ENCODE data around the gene IL12RB1. TPM values are rescaled to one million over a fixed set of nuclear protein-coding genes. Genes with fewer than 3 reads are reported as not detected.

IL12RB1 gene
- total and polyA plus RNA-seq, 4 donors = 1.3 to 7.8 (median 4.8) TPM

- H3K27ac ChIP-seq (ENCODE audit: low read depth in 1 of 2, low read length in 1 of 2) = no peak overlapping the region
- no peak for TF ChIP-seq CTCF (IDR thresholded peaks at IDR 0.05; ENCODE audit: control extremely low read depth, extremely low read depth)
- H3K4me1 ChIP-seq (ENCODE audit: control insufficient read depth in 5 of 5, insufficient read depth in 5 of 5, low read length in 5 of 5) = peaks cover 0 to 12% (median 7%) of the 10 kb centered on the region in 5 donors
- ATAC-seq (ENCODE audit: insufficient read depth, low FRiP score) (no peak), DNase-seq (no peak)
- H3K9me3 ChIP-seq (ENCODE audit: control insufficient read depth in 4 of 4, insufficient read depth in 3 of 4, low read length in 3 of 4) = no peaks in the 10 kb centered on the region
- 28 to 33% methylated on average over 22 of the region's 22 CpGs for WGBS, 2 donors
- peak overlapping the region; percentile 28 for H3K4me3 ChIP-seq
- no peak overlapping the region for H3K9ac ChIP-seq (ENCODE audit: insufficient read depth in 1 of 2, low read length in 2 of 2)
- no peaks in the 10 kb centered on the region for H3K36me3 ChIP-seq (ENCODE audit: control insufficient read depth in 4 of 4, insufficient read depth in 4 of 4, low read length in 4 of 4)
- H3K27me3 ChIP-seq (ENCODE audit: control insufficient read depth in 3 of 3, insufficient read depth in 3 of 3, low read length in 2 of 3) = peaks cover 0 to 20% (median 16%) of the 10 kb centered on the region in 3 donors
These were observed 11.5 kb upstream of the IL12RB1 start for GRCh38 chr19:18097993-18098890.

GRCh38 chr19:18097217-18097992 lies 10.7 kb upstream of the IL12RB1 start, which contains the start of gene MAST3:
Gene MAST3 (plus strand): TSS chr19:18097778. CDS start chr19:18097793, 15 bp downstream.
- H3K4me3 ChIP-seq = peak within 1 kb of the TSS; percentile 28
- no peak for TF ChIP-seq CTCF (IDR thresholded peaks at IDR 0.05; ENCODE audit: control extremely low read depth, extremely low read depth)
- H3K27ac ChIP-seq (ENCODE audit: low read depth in 1 of 2, low read length in 1 of 2) = no peak within 1 kb of the TSS
- H3K9me3 ChIP-seq (ENCODE audit: control insufficient read depth in 4 of 4, insufficient read depth in 3 of 4, low read length in 3 of 4) = no peaks in the 10 kb centered on the region
- peaks cover 0 to 12% (median 7%) of the 10 kb centered on the region in 5 donors for H3K4me1 ChIP-seq (ENCODE audit: control insufficient read depth in 5 of 5, insufficient read depth in 5 of 5, low read length in 5 of 5)
- peaks cover 0 to 20% (median 16%) of the 10 kb centered on the region in 3 donors for H3K27me3 ChIP-seq (ENCODE audit: control insufficient read depth in 3 of 3, insufficient read depth in 3 of 3, low read length in 2 of 3)
- no peak within 1 kb of the TSS for H3K9ac ChIP-seq (ENCODE audit: insufficient read depth in 1 of 2, low read length in 2 of 2)
- H3K36me3 ChIP-seq (ENCODE audit: control insufficient read depth in 4 of 4, insufficient read depth in 4 of 4, low read length in 4 of 4) = no peaks in the 10 kb centered on the region
- ATAC-seq (ENCODE audit: insufficient read depth, low FRiP score) = peak; percentile 99
- 23 to 27% methylated on average over 48 to 54 of the region's 54 CpGs for WGBS, 2 donors
- peak; percentile 63 to 80 (median 68) for DNase-seq

- Histone ChIP-seq H3K9me3 (ENCODE audit: control insufficient read depth in 4 of 4, insufficient read depth in 3 of 4, low read length in 3 of 4) (no peaks in the 10 kb centered on the region), H3K27ac (ENCODE audit: low read depth in 1 of 2, low read length in 1 of 2) (no peak overlapping the region), H3K36me3 (ENCODE audit: control insufficient read depth in 4 of 4, insufficient read depth in 4 of 4, low read length in 4 of 4) (no peaks in the 10 kb centered on the region), H3K4me3 (no peak overlapping the region), H3K9ac (ENCODE audit: insufficient read depth in 1 of 2, low read length in 2 of 2) (no peak overlapping the region), H3K4me1 (ENCODE audit: control insufficient read depth in 5 of 5, insufficient read depth in 5 of 5, low read length in 5 of 5) (peaks cover 0 to 12% (median 7%) of the 10 kb centered on the region in 5 donors), H3K27me3 (ENCODE audit: control insufficient read depth in 3 of 3, insufficient read depth in 3 of 3, low read length in 2 of 3) (peaks cover 0 to 20% (median 16%) of the 10 kb centered on the region in 3 donors)
- ATAC-seq (ENCODE audit: insufficient read depth, low FRiP score) (no peak), DNase-seq (no peak)
- WGBS, 2 donors = 84 to 95% methylated on average over 2 of the region's 2 CpGs
- TF ChIP-seq CTCF (IDR thresholded peaks at IDR 0.05; ENCODE audit: control extremely low read depth, extremely low read depth) = no peak
These were observed 9.5 kb upstream of the IL12RB1 start for GRCh38 chr19:18096258-18096657.

Data from lung (tissue), 12 donors.